HepG2 (cell line): ENCODE results near the gene GNPAT. TPM values are rescaled to one million over a fixed set of nuclear protein-coding genes. Genes with fewer than 3 reads are reported as not detected.

Experiments
- CBFB ChIP-seq: sonication (generic); formaldehyde crosslinking; IDR thresholded peaks from 2 replicates; pipeline ENCODE4 v1.4.0; 2020; ENCODE audit warnings: missing genetic modification reagents
- GATA4 ChIP-seq: sonication (generic); IDR thresholded peaks from 2 replicates; pipeline ENCODE4 v1.6.1; 2016; ENCODE audit warnings: antibody characterized with exemption, low read depth, borderline replicate concordance
- THYN1 ChIP-seq: sonication (generic); formaldehyde crosslinking; IDR thresholded peaks from 2 replicates; pipeline ENCODE4 v1.8.1; 2023; ENCODE audit warnings: low read depth, mild to moderate bottlenecking, moderate library complexity, missing genetic modification reagents, borderline replicate concordance
- ZFP62 ChIP-seq: sonication (generic); formaldehyde crosslinking; IDR thresholded peaks from 2 replicates; pipeline ENCODE4 v1.4.0; 2020; ENCODE audit warnings: missing genetic modification reagents
- ZNF121 ChIP-seq: sonication (generic); formaldehyde crosslinking; IDR thresholded peaks from 2 replicates; pipeline ENCODE4 v1.5.0; 2020; ENCODE audit warnings: mild to moderate bottlenecking, missing genetic modification reagents
- ZNF207 ChIP-seq: fragments of 450-650 bp; IDR thresholded peaks from 2 replicates; pipeline ENCODE4 v1.6.1; 2016; ENCODE audit warnings: antibody characterized with exemption, borderline replicate concordance
- ZNF441 ChIP-seq: sonication (generic); formaldehyde crosslinking; IDR thresholded peaks from 2 replicates; pipeline ENCODE4 v1.7.0; 2021; ENCODE audit warnings: missing genetic modification reagents, borderline replicate concordance
- ZNF556 ChIP-seq: sonication (generic); formaldehyde crosslinking; IDR thresholded peaks from 2 replicates; pipeline ENCODE4 v1.4.0; 2020; ENCODE audit warnings: mild to moderate bottlenecking, missing genetic modification reagents, borderline replicate concordance
- ZNF562 ChIP-seq: sonication (generic); formaldehyde crosslinking; IDR thresholded peaks from 2 replicates; pipeline ENCODE4 v1.8.0; 2022; ENCODE audit warnings: missing genetic modification reagents, borderline replicate concordance
- polyA plus RNA-seq, 8 experiments: library from polyadenylated mRNA; depleted of rRNA in 3 of 8; stranded (reverse) in 7 of 8; unstranded in 1 of 8; fragments of >200 nt; fragmentation: Illumina TruSeq in 4 of 8; extraction: Trizol in 4 of 8; gene quantifications; 2 replicates each; pipeline versions ENCODE4 v1.2.1 to v1.2.3, GENCODE V29; 2011 to 2016; ENCODE audit warnings: low read depth in 4 of 8, missing spikeins in 1 of 8, mixed read lengths in 1 of 8; ENCODE audit not compliant: insufficient read depth in 1 of 8
- total RNA-seq, 5 experiments: library from RNA; depleted of rRNA; stranded (reverse); fragments of >200 nt; fragmentation: Illumina TruSeq; extraction: Trizol; gene quantifications; 2 replicates each; pipeline ENCODE4 v1.2.3, GENCODE V29; 2016; ENCODE audit warnings: low read depth in 1 of 5
- TF ChIP-seq, protein P1 (sequence below): sonication (generic); formaldehyde crosslinking; IDR thresholded peaks from 2 replicates; pipeline ENCODE4 v1.4.0; 2020; ENCODE audit warnings: missing genetic modification reagents
- TF ChIP-seq, protein P2 (sequence below): sonication (generic); formaldehyde crosslinking; IDR thresholded peaks from 2 replicates; pipeline ENCODE4 v1.5.1; 2020; ENCODE audit warnings: mild to moderate bottlenecking, missing genetic modification reagents, moderate library complexity
- TF ChIP-seq, protein P3 (sequence below): sonication (generic); formaldehyde crosslinking; IDR thresholded peaks from 2 replicates; pipeline ENCODE4 v1.4.0; 2020; ENCODE audit warnings: missing genetic modification reagents
- TF ChIP-seq, protein P4 (sequence below): fragments of 450-650 bp; IDR thresholded peaks from 2 replicates; pipeline ENCODE4 v1.6.1; 2017; ENCODE audit warnings: mild to moderate bottlenecking

The GNPAT gene
- total and polyA plus RNA-seq, 2 of the 13 experiments (the other 11 are each of a cell fraction or from before 2014, with no cell fraction given), result 58.3 to 114 TPM

DNA sequence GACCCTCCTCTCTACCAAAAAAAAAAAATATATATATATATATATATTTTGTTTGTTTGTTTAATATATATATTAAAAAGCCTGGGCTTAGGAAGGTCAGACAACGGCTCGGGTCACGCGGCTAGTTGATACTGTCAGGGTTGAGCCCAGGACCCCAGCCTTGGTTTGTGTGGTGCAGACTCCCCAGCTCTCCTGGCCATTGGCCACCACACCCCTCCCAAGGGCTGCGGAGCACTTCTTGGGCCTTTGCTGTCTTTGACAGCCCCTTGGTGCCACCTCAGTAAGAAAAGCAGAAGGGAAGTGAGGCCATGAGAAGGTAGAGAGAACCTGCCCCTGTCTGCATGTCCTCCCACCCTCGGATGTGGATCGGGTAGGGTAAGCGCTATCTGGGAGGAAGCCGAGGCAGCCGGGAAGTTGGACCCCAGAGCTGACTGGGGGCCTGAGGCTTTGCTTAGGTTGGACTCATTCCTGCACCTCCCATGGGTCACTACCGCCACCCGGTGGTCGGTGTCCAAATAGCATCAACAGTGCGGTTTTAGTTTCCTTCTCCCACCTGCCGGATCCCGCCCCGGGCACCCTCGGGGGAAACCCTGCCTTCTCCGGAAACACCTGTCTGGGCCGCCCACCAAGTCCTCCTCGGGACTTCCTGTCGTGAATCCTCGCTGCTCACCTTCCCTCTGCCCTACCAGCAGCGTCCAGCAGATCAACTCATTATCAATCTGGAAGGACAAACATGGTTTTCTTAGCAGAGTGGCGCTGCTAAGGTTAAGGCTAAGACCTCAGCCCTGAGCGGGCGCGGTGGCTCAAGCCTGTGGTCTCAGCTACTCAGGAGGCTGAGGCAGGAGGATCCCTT, 29.8 kb upstream of the GNPAT start (continued):
- TF ChIP-seq, protein P1, sequence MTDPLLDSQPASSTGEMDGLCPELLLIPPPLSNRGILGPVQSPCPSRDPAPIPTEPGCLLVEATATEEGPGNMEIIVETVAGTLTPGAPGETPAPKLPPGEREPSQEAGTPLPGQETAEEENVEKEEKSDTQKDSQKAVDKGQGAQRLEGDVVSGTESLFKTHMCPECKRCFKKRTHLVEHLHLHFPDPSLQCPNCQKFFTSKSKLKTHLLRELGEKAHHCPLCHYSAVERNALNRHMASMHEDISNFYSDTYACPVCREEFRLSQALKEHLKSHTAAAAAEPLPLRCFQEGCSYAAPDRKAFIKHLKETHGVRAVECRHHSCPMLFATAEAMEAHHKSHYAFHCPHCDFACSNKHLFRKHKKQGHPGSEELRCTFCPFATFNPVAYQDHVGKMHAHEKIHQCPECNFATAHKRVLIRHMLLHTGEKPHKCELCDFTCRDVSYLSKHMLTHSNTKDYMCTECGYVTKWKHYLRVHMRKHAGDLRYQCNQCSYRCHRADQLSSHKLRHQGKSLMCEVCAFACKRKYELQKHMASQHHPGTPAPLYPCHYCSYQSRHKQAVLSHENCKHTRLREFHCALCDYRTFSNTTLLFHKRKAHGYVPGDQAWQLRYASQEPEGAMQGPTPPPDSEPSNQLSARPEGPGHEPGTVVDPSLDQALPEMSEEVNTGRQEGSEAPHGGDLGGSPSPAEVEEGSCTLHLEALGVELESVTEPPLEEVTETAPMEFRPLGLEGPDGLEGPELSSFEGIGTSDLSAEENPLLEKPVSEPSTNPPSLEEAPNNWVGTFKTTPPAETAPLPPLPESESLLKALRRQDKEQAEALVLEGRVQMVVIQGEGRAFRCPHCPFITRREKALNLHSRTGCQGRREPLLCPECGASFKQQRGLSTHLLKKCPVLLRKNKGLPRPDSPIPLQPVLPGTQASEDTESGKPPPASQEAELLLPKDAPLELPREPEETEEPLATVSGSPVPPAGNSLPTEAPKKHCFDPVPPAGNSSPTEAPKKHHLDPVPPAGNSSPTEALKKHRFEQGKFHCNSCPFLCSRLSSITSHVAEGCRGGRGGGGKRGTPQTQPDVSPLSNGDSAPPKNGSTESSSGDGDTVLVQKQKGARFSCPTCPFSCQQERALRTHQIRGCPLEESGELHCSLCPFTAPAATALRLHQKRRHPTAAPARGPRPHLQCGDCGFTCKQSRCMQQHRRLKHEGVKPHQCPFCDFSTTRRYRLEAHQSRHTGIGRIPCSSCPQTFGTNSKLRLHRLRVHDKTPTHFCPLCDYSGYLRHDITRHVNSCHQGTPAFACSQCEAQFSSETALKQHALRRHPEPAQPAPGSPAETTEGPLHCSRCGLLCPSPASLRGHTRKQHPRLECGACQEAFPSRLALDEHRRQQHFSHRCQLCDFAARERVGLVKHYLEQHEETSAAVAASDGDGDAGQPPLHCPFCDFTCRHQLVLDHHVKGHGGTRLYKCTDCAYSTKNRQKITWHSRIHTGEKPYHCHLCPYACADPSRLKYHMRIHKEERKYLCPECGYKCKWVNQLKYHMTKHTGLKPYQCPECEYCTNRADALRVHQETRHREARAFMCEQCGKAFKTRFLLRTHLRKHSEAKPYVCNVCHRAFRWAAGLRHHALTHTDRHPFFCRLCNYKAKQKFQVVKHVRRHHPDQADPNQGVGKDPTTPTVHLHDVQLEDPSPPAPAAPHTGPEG (CRISPR knock-in tag), result no peak
- TF ChIP-seq ZNF556 (CRISPR knock-in tag), result no peak
- TF ChIP-seq, protein P2, sequence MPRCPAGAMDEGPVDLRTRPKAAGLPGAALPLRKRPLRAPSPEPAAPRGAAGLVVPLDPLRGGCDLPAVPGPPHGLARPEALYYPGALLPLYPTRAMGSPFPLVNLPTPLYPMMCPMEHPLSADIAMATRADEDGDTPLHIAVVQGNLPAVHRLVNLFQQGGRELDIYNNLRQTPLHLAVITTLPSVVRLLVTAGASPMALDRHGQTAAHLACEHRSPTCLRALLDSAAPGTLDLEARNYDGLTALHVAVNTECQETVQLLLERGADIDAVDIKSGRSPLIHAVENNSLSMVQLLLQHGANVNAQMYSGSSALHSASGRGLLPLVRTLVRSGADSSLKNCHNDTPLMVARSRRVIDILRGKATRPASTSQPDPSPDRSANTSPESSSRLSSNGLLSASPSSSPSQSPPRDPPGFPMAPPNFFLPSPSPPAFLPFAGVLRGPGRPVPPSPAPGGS (CRISPR knock-in tag), result no peak
- no peak for TF ChIP-seq ZFP62 (CRISPR knock-in tag)
- TF ChIP-seq ZNF121 (CRISPR knock-in tag), result no peak
- TF ChIP-seq, protein P3, sequence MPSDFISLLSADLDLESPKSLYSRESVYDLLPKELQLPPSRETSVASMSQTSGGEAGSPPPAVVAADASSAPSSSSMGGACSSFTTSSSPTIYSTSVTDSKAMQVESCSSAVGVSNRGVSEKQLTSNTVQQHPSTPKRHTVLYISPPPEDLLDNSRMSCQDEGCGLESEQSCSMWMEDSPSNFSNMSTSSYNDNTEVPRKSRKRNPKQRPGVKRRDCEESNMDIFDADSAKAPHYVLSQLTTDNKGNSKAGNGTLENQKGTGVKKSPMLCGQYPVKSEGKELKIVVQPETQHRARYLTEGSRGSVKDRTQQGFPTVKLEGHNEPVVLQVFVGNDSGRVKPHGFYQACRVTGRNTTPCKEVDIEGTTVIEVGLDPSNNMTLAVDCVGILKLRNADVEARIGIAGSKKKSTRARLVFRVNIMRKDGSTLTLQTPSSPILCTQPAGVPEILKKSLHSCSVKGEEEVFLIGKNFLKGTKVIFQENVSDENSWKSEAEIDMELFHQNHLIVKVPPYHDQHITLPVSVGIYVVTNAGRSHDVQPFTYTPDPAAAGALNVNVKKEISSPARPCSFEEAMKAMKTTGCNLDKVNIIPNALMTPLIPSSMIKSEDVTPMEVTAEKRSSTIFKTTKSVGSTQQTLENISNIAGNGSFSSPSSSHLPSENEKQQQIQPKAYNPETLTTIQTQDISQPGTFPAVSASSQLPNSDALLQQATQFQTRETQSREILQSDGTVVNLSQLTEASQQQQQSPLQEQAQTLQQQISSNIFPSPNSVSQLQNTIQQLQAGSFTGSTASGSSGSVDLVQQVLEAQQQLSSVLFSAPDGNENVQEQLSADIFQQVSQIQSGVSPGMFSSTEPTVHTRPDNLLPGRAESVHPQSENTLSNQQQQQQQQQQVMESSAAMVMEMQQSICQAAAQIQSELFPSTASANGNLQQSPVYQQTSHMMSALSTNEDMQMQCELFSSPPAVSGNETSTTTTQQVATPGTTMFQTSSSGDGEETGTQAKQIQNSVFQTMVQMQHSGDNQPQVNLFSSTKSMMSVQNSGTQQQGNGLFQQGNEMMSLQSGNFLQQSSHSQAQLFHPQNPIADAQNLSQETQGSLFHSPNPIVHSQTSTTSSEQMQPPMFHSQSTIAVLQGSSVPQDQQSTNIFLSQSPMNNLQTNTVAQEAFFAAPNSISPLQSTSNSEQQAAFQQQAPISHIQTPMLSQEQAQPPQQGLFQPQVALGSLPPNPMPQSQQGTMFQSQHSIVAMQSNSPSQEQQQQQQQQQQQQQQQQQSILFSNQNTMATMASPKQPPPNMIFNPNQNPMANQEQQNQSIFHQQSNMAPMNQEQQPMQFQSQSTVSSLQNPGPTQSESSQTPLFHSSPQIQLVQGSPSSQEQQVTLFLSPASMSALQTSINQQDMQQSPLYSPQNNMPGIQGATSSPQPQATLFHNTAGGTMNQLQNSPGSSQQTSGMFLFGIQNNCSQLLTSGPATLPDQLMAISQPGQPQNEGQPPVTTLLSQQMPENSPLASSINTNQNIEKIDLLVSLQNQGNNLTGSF (CRISPR knock-in tag), result no peak
- TF ChIP-seq CBFB, result peak; percentile 68; the same call in 1 of the 2 replicates
- TF ChIP-seq GATA4, result no peak
- TF ChIP-seq, protein P4, sequence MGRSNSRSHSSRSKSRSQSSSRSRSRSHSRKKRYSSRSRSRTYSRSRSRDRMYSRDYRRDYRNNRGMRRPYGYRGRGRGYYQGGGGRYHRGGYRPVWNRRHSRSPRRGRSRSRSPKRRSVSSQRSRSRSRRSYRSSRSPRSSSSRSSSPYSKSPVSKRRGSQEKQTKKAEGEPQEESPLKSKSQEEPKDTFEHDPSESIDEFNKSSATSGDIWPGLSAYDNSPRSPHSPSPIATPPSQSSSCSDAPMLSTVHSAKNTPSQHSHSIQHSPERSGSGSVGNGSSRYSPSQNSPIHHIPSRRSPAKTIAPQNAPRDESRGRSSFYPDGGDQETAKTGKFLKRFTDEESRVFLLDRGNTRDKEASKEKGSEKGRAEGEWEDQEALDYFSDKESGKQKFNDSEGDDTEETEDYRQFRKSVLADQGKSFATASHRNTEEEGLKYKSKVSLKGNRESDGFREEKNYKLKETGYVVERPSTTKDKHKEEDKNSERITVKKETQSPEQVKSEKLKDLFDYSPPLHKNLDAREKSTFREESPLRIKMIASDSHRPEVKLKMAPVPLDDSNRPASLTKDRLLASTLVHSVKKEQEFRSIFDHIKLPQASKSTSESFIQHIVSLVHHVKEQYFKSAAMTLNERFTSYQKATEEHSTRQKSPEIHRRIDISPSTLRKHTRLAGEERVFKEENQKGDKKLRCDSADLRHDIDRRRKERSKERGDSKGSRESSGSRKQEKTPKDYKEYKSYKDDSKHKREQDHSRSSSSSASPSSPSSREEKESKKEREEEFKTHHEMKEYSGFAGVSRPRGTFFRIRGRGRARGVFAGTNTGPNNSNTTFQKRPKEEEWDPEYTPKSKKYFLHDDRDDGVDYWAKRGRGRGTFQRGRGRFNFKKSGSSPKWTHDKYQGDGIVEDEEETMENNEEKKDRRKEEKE, result no peak
- TF ChIP-seq ZNF562, result no peak
- TF ChIP-seq ZNF441 (CRISPR knock-in tag), result peak; percentile 71; the same call in 1 of the 2 replicates
- no peak for TF ChIP-seq THYN1 (CRISPR knock-in tag)
- no peak for TF ChIP-seq ZNF207
